HEK293 (cell line): ENCODE data around the gene CPT1A.
A peak's percentile ranks its signal among the peaks of the same experiment; 100 is the strongest.

Experiments used
- CTCF ChIA-PET: fragments of 350-600 bp; formaldehyde crosslinking; extraction: SDS; loops from one replicate; lab custom pipeline; 2021; ENCODE audit warnings: antibody characterized with exemption; lab: Yijun Ruan, JAX
- POLR2A ChIA-PET: fragments of 300-600 bp; formaldehyde crosslinking; extraction: SDS; loops from one replicate; lab custom pipeline; 2020; ENCODE audit warnings: antibody characterized with exemption, inconsistent platforms; lab: Yijun Ruan, JAX
- H3K27ac ChIP-seq: fragments of 200-500 bp; sonication (Bioruptor generic); 2 replicates; pipeline ENCODE4 v1.5.1; 2014; ENCODE audit warnings: low read depth, low read length, control low read depth, inconsistent platforms; ENCODE audit errors: extremely low read depth
- H3K36me3 ChIP-seq, 2 experiments: fragments of 200-500 bp in 1 of 2; sonication (Bioruptor generic) in 1 of 2; 1 replicate in 1 of 2; 2 replicates in 1 of 2; pipeline ENCODE4 v1.5.1; 2014 to 2017; ENCODE audit warnings: inconsistent platforms in 2 of 2, low read length in 2 of 2; ENCODE audit not compliant: control insufficient read depth in 2 of 2, insufficient read depth in 1 of 2
- H3K4me1 ChIP-seq: fragments of 200-500 bp; sonication (Bioruptor generic); 2 replicates; pipeline ENCODE4 v1.5.1; 2014; ENCODE audit warnings: mild to moderate bottlenecking, low read length, inconsistent platforms; ENCODE audit not compliant: control insufficient read depth, insufficient read depth
- H3K4me3 ChIP-seq: 2 replicates; pipeline ENCODE4 v1.5.1; 2011; ENCODE audit warnings: low read depth, mild to moderate bottlenecking, control low read depth, low read length, moderate library complexity
- H3K9me3 ChIP-seq: fragments of 200-500 bp; sonication (Bioruptor generic); 2 replicates; pipeline ENCODE4 v1.5.1; 2014; ENCODE audit warnings: low read depth, low read length, inconsistent platforms; ENCODE audit not compliant: control insufficient read depth, insufficient read depth
- EGR2 ChIP-seq: fragments of 450-650 bp; formaldehyde crosslinking; IDR thresholded peaks from 2 replicates; pipeline ENCODE4 v1.5.1; 2016; ENCODE audit warnings: low read depth, missing biosample characterization, missing genetic modification characterization
- RBAK ChIP-seq: fragments of 450-650 bp; formaldehyde crosslinking; IDR thresholded peaks from 2 replicates; pipeline ENCODE4 v1.5.1; 2016; ENCODE audit warnings: missing biosample characterization, missing genetic modification characterization
- ZBTB8A ChIP-seq: fragments of 450-650 bp; formaldehyde crosslinking; IDR thresholded peaks from 2 replicates; pipeline ENCODE4 v1.5.1; 2016; ENCODE audit warnings: missing biosample characterization, missing genetic modification characterization
- ZEB2 ChIP-seq: fragments of 450-650 bp; formaldehyde crosslinking; IDR thresholded peaks from 2 replicates; pipeline ENCODE4 v1.5.1; 2016; ENCODE audit warnings: missing biosample characterization, missing genetic modification characterization
- ZFHX2 ChIP-seq: fragments of 450-650 bp; formaldehyde crosslinking; conservative IDR thresholded peaks from 2 replicates; pipeline ENCODE4 v1.5.1; 2016; ENCODE audit warnings: missing biosample characterization, missing genetic modification characterization
- ZNF266 ChIP-seq: fragments of 450-650 bp; formaldehyde crosslinking; IDR thresholded peaks from 2 replicates; pipeline ENCODE4 v1.5.1; 2016; ENCODE audit warnings: missing biosample characterization, missing genetic modification characterization, low read depth
- ZNF501 ChIP-seq: fragments of 450-650 bp; formaldehyde crosslinking; IDR thresholded peaks from 2 replicates; pipeline ENCODE4 v1.5.1; 2016; ENCODE audit warnings: missing biosample characterization, missing genetic modification characterization
- ZNF596 ChIP-seq: fragments of 450-650 bp; IDR thresholded peaks from 2 replicates; pipeline ENCODE4 v1.5.0; 2018; ENCODE audit warnings: missing biosample characterization, mild to moderate bottlenecking, missing genetic modification characterization, moderate library complexity
- ZNF623 ChIP-seq: fragments of 450-650 bp; formaldehyde crosslinking; IDR thresholded peaks from 2 replicates; pipeline ENCODE4 v1.5.1; 2016; ENCODE audit warnings: missing biosample characterization, missing genetic modification characterization
- ZNF76 ChIP-seq: fragments of 450-650 bp; formaldehyde crosslinking; IDR thresholded peaks from 2 replicates; pipeline ENCODE4; 2016; ENCODE audit warnings: low read depth, missing biosample characterization, missing genetic modification characterization, borderline replicate concordance
- TF ChIP-seq, protein P1 (sequence below): fragments of 450-650 bp; formaldehyde crosslinking; IDR thresholded peaks from 2 replicates; pipeline ENCODE4 v1.5.1; 2016; ENCODE audit warnings: missing biosample characterization, missing genetic modification characterization
- TF ChIP-seq, protein P2 (sequence below): fragments of 450-650 bp; formaldehyde crosslinking; IDR thresholded peaks from 2 replicates; pipeline ENCODE4 v1.5.1; 2016; ENCODE audit warnings: missing biosample characterization, missing genetic modification characterization
- TF ChIP-seq, protein P3 (sequence below): fragments of 450-650 bp; formaldehyde crosslinking; IDR thresholded peaks from 2 replicates; pipeline ENCODE4 v1.5.1; 2016; ENCODE audit warnings: missing biosample characterization, missing genetic modification characterization
- TF ChIP-seq, protein P4 (sequence below): fragments of 450-650 bp; formaldehyde crosslinking; IDR thresholded peaks from 2 replicates; pipeline ENCODE4 v1.5.1; 2016; ENCODE audit warnings: missing biosample characterization, missing genetic modification characterization

The CPT1A gene

DNA sequence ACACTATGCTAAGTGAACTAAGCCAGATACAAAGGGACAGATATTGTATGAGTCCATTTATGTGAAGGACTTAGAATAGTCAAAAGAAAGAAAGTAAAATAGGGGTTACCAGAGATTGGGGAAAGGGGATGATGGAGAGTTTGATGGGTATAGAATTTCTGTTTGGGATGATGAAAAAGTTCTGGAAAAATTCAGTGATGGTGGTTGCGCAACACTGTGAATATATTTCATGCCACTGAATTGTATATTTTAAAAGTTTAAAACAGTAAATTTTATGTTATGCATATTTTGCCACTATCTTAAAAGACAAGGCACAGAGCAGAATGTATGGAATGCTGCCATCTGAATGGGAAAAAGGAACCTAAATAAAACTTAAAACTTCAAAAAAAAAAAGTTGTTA, 119.6 kb downstream of the CPT1A start (continued):
- TF ChIP-seq, protein P1, sequence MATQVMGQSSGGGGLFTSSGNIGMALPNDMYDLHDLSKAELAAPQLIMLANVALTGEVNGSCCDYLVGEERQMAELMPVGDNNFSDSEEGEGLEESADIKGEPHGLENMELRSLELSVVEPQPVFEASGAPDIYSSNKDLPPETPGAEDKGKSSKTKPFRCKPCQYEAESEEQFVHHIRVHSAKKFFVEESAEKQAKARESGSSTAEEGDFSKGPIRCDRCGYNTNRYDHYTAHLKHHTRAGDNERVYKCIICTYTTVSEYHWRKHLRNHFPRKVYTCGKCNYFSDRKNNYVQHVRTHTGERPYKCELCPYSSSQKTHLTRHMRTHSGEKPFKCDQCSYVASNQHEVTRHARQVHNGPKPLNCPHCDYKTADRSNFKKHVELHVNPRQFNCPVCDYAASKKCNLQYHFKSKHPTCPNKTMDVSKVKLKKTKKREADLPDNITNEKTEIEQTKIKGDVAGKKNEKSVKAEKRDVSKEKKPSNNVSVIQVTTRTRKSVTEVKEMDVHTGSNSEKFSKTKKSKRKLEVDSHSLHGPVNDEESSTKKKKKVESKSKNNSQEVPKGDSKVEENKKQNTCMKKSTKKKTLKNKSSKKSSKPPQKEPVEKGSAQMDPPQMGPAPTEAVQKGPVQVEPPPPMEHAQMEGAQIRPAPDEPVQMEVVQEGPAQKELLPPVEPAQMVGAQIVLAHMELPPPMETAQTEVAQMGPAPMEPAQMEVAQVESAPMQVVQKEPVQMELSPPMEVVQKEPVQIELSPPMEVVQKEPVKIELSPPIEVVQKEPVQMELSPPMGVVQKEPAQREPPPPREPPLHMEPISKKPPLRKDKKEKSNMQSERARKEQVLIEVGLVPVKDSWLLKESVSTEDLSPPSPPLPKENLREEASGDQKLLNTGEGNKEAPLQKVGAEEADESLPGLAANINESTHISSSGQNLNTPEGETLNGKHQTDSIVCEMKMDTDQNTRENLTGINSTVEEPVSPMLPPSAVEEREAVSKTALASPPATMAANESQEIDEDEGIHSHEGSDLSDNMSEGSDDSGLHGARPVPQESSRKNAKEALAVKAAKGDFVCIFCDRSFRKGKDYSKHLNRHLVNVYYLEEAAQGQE (tag by site-specific recombination) = no peak
- TF ChIP-seq ZEB2 (tag by site-specific recombination) = no peak

DNA sequence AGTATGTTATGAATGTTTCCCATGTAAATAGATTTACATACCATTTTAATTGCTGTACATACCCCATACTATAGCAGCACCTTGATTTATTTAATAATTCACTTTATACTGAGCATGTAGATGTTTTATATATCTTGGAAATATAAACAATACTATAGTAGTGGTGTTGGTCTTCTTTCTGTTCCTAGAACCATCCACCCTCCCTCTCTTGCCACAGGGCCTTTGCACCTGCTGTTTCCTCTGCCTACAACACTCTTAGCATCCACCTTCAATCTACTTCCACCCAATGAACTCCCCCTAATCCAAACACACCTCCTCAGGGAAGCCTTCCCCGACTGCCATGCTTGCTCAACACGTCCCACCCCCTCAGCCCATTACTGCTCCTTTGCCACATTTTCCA, 120.6 kb downstream of the CPT1A start:
- H3K36me3 ChIP-seq = no peaks in the 10 kb centered on the region
- no peak overlapping the region for H3K4me3 ChIP-seq
- no peaks in the 10 kb centered on the region for H3K4me1 ChIP-seq
- CTCF ChIA-PET = no interaction called here
- no peaks in the 10 kb centered on the region for H3K9me3 ChIP-seq
- TF ChIP-seq, protein P2, sequence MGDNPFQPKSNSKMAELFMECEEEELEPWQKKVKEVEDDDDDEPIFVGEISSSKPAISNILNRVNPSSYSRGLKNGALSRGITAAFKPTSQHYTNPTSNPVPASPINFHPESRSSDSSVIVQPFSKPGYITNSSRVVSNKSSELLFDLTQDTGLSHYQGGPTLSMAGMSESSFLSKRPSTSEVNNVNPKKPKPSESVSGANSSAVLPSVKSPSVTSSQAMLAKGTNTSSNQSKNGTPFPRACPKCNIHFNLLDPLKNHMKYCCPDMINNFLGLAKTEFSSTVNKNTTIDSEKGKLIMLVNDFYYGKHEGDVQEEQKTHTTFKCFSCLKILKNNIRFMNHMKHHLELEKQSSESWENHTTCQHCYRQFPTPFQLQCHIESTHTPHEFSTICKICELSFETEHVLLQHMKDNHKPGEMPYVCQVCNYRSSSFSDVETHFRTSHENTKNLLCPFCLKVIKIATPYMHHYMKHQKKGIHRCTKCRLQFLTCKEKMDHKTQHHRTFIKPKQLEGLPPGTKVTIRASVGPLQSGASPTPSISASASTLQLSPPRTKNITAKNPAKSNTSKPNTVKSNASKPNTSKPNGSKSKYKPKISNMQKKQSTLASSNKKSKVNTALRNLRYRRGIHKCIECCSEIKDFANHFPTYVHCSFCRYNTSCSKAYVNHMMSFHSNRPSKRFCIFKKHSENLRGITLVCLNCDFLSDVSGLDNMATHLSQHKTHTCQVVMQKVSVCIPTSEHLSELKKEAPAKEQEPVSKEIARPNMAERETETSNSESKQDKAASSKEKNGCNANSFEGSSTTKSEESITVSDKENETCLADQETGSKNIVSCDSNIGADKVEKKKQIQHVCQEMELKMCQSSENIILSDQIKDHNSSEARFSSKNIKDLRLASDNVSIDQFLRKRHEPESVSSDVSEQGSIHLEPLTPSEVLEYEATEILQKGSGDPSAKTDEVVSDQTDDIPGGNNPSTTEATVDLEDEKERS (tag by site-specific recombination) = no peak
- no peak for TF ChIP-seq ZFHX2
- TF ChIP-seq ZNF76 = no peak
- no peak for TF ChIP-seq ZNF266 (tag by site-specific recombination)
- 0 out of 2 replicates have a peak, but pooled peaks have one; percentile 11 for TF ChIP-seq EGR2 (tag by site-specific recombination)
- no peak for TF ChIP-seq RBAK (tag by site-specific recombination)
- no peak for TF ChIP-seq ZNF501
- no peak for TF ChIP-seq ZBTB8A (tag by site-specific recombination)
- TF ChIP-seq ZNF623 = peak; percentile 78
- TF ChIP-seq, protein P3, sequence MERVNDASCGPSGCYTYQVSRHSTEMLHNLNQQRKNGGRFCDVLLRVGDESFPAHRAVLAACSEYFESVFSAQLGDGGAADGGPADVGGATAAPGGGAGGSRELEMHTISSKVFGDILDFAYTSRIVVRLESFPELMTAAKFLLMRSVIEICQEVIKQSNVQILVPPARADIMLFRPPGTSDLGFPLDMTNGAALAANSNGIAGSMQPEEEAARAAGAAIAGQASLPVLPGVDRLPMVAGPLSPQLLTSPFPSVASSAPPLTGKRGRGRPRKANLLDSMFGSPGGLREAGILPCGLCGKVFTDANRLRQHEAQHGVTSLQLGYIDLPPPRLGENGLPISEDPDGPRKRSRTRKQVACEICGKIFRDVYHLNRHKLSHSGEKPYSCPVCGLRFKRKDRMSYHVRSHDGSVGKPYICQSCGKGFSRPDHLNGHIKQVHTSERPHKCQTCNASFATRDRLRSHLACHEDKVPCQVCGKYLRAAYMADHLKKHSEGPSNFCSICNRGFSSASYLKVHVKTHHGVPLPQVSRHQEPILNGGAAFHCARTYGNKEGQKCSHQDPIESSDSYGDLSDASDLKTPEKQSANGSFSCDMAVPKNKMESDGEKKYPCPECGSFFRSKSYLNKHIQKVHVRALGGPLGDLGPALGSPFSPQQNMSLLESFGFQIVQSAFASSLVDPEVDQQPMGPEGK (tag by site-specific recombination) = no peak
- no peak for TF ChIP-seq ZNF596
- TF ChIP-seq, protein P4, sequence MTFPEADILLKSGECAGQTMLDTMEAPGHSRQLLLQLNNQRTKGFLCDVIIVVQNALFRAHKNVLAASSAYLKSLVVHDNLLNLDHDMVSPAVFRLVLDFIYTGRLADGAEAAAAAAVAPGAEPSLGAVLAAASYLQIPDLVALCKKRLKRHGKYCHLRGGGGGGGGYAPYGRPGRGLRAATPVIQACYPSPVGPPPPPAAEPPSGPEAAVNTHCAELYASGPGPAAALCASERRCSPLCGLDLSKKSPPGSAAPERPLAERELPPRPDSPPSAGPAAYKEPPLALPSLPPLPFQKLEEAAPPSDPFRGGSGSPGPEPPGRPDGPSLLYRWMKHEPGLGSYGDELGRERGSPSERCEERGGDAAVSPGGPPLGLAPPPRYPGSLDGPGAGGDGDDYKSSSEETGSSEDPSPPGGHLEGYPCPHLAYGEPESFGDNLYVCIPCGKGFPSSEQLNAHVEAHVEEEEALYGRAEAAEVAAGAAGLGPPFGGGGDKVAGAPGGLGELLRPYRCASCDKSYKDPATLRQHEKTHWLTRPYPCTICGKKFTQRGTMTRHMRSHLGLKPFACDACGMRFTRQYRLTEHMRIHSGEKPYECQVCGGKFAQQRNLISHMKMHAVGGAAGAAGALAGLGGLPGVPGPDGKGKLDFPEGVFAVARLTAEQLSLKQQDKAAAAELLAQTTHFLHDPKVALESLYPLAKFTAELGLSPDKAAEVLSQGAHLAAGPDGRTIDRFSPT = no peak
- TF ChIP-seq, all 188 proteins: peak for 2
- POLR2A ChIA-PET = no interaction called here
- no peak overlapping the region for H3K27ac ChIP-seq
